GM19463 (cell line): ENCODE data around the gene ZZZ3.
A peak's percentile ranks its signal among the peaks of the same experiment; 100 is the strongest.
"Not testable (repeated sequence)": the region's sequence is repeated elsewhere in the genome, so short reads cannot be mapped to it uniquely, and the experiment has no call there.

Experiments used
- ATAC-seq: cut with Tn5 transposase; IDR thresholded peaks from one replicate; pipeline ENCODE4 v1.9.1; 2021; ENCODE audit warnings: mild to moderate bottlenecking, moderate library complexity; ENCODE audit not compliant: unreplicated experiment

Gene ZZZ3

DNA sequence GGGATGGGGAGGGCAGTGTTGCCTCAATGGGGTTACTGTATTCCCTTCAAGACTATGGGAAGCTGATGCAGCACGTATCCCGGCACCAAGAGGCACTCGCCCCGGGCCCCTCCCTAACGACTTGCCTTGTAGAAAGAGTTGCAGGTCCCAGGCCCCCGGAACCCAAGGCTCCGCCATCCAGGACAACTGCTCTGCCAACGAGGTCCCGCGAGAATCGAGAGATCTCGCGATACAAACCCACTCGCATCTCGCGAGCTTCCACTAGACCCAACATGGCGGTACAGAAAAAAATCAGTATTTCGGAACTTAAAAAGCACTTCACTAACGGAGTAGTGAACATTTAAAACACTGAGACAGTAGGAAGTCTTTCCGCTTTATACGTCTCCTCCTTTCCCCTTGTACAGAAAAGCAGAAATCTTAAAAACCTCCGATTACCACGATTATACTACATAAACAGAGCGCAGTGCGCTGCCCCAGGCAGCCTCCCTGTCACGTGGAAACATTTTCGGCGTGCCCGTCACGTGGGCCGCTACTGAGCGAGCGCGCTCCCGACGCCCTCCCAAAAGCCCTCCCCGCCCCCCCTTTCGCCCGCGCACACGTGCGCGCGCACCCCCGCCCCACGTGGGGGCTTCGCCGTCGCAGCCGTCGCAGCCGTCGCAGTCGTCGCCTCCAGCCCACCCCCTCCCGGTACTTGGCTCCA lies at the start of gene ZZZ3:
ZZZ3 (minus strand) TSS at position 199 of the 700 bp plus-strand sequence. CDS start 49,304 bp downstream, outside the sequence.
- ATAC-seq = peak; percentile 62

DNA sequence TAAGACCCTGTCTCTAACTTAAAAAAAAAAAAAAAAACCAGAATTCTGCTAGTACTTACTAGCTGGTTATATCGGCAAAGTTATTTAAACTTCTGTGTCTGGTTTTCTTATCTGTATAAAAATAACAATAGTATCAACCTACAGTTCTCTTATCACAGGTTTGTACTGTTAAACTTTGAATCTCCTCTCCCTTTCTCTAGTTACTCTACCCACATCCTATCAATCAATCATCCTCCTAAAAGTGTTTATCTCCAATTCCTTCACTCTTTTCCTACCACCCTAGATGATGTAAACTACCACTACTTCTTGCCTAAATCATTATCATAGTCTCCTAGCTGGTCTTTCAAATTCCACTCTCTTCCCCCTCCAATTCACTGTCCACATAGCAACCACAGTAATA lies 49.6 kb upstream of the ZZZ3 start:
- no peak for ATAC-seq

DNA sequence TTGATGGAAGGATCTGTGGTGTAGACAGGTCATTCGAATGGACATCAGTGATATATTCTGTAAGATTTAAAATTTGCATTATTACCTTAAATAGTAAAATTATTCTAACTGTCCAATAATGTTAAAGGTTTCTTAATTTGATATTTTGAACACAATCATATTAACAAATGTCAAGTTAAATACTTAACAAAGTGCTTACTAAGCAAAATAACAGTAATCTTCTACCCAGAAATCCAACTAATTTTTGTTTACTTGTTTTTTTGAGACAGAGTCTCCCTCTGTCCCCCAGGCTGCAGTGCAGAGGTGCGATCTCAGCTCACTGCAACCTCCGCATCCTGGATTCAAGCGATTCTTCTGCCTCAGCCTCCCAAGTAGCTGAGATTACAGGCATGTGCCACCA lies 43.2 kb upstream of the ZZZ3 start:
- no peak for ATAC-seq

DNA sequence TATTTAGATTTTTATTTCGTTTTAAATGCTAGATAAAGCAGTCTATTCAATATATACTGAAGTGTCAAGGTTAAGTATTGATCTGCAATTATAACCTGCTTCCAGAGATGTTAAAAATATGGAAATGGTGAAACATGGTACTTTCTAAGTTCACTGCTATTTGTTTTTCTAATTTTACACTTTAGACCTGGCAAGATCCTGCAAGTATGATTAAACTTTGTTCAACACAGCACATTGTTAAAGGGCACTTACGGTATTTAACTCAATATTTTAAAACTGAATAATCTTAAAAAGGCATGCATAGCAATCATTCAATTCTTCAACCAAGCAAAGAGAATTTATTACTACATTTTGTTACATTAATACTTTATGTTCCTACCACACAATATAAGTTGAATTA lies 35.7 kb upstream of the ZZZ3 start:
- ATAC-seq = no peak

DNA sequence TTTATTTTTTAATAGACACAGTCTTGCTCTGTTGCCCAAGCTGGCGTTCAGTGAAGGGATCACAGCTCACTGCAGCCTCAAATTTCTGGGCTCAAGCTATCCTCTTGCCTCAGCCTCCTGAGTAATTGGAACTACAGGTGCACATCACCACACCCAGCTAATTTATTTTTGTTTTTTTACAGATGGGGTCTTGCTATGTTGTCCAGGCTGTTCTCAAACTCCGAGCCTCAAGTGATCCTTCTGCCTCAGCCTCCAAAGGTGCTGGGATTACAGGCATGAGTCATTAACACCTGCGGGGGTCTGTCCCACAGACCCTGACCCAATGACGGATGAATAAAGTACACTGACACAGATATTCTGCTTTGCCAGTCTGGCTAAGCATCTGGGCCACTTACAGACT lies 33.6 kb upstream of the ZZZ3 start:
- no peak for ATAC-seq

DNA sequence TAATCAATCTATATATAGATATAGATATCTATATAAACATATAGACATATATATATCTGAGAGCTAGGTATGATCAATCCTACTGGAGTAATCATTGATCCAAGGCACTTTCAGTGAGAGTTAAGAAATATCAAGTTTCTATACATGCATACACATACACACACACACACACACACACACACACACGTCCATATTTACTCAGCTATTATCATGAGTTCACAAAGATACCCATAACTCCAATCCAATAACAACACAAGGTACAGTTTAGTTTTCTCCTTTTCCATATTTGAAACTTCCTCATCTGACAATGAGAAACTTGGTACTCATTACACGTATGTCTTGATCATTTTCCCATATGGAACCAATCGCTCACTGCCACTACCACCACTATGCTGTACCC lies 27.3 kb upstream of the ZZZ3 start:
- no peak for ATAC-seq

DNA sequence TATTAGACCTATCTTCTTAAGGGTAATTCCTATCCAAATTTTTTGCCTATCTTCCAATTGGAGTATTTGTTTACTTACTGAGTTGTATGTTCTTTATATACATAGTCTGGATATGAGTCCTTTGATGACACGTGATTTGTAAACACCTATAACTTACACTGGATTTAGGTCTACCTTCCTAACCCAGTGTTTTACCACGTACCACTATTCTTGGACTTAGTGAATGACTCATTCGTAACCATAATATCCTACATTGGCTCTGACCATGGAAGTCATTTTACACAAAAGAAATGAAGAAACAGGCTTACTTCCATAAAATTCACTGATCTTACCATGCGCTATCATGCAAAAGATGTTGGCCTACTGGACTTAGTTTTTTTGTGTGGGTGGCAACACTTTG lies 23.9 kb upstream of the ZZZ3 start:
- no peak for ATAC-seq

DNA sequence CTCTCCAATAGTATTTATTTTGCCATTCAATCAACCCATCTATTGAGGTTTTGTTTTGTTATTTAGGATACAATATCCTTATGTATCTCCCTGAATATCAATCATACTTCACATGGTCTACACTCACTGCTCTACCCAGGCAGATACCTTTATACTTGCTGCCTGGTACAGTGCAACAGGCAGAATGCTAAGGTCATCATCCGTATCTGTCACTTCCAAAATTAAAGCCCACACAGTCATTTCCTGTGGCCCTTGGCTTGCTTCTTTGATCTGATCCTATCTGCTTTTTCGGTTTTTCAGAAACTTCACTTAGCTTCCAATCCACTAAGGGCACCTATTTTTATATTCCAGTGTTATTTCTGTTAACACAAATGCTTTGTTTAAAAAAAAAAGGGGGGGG lies 22.3 kb upstream of the ZZZ3 start:
- no peak for ATAC-seq

DNA sequence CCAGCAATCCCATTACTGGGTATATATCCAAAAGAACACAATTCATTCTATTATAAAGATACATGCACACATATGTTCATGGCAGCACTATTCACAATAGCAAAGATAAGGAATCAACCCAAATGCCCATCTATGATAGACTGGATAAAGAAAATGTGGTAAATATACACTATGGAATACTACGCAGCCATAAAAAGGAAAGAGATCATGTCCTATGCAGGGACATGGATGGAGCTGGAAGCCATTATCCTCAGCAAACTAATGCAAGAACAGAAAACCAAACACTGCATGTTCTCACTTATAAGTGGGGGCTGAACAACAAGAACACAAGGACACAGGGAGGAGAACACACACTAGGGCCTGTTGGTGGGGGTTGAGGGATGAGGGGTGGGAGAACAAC lies 17.2 kb upstream of the ZZZ3 start:
- not testable (repeated sequence) for ATAC-seq

DNA sequence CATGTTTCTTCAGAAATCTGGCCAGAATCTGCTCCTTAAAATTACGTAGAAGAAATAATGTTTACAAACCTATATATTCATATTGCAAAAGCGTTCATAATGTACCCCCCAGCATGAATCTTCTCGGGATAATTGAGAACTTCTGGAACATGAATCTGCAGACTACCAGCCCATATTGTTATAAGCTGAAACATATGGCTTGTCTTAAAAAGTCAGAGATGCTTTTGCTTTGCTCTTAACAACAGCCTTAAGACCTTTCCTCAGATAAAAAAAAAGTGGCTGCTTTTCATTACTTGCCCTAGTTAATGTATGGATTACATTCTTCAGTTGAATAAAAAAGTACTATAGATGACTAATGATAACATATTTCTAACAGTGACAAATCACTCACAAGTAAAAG lies 15.0 kb upstream of the ZZZ3 start:
- ATAC-seq = no peak

DNA sequence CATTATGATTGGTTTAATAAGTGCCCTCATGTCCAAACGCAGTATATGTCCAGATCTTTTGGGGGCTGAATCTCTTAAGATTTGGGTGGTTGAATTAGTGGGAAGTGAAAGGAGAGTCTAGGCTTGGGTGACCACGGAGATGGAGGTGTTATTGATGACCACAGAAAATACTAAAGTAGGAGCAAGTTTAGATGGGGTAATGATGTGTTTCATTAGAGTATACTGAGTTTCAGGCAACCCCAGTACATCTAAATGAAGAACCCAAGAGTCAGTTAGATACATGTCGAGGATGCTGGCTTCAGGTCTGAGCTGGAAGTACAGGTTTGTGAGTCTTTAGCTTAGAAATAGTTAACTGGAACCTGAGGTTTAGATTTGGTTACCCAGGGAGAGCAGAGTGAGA lies 6.5 kb upstream of the ZZZ3 start:
- ATAC-seq = peak; percentile 56

DNA sequence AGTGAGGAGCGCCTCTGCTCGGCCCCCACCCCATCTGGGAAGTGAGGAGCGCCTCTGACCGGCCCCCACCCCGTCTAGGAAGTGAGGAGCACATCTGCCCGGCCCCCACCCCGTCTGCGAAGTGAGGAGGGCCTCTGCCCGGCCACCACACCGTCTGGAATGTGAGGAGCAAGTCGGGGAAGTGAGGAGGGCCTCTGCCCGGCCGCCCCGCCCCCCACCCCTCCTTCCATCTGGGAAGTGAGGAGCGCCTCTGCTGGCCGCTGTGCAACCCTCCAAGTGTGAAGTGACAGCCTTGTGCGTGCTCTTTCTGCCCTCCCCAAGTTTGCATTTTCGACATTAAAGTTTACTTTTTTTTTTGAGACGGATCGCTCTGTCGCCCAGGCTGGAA lies 5.1 kb upstream of the ZZZ3 start:
- ATAC-seq = no peak

DNA sequence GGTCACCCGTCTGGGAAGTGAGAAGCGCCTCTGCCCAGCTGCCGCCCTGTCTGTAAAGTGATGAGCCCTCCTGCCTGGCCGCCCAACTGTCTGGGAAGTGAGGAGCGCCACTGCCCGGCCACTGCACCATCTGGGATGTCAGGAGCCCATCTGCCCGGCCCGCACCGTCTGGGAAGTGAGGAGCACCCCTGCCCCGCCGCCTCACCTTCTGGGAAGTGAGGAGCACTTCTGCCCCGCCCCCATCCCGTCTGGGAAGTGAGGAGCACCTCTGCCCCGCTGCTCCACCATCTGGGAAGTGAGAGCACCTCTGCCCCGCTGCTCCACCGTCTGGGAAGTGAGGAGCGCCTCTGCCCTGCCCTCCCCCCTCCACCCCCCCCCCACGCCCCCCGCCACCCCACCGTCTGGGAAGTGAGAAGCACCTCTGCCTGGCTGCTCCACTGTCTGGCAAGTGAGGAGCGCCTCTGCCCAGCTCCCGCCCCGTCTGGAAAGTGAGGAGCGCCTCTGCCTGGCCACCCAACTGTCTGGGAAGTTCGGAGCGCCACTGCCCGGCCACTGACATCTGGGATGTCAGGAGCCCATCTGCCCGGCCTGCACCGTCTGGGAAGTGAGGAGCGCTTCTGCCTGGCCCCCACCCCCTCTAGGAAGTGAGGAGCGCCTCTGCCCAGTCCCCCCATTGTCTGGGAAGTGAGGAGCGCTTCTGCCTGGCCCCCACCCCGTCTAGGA lies 4.5 kb upstream of the ZZZ3 start:
- no peak for ATAC-seq

DNA sequence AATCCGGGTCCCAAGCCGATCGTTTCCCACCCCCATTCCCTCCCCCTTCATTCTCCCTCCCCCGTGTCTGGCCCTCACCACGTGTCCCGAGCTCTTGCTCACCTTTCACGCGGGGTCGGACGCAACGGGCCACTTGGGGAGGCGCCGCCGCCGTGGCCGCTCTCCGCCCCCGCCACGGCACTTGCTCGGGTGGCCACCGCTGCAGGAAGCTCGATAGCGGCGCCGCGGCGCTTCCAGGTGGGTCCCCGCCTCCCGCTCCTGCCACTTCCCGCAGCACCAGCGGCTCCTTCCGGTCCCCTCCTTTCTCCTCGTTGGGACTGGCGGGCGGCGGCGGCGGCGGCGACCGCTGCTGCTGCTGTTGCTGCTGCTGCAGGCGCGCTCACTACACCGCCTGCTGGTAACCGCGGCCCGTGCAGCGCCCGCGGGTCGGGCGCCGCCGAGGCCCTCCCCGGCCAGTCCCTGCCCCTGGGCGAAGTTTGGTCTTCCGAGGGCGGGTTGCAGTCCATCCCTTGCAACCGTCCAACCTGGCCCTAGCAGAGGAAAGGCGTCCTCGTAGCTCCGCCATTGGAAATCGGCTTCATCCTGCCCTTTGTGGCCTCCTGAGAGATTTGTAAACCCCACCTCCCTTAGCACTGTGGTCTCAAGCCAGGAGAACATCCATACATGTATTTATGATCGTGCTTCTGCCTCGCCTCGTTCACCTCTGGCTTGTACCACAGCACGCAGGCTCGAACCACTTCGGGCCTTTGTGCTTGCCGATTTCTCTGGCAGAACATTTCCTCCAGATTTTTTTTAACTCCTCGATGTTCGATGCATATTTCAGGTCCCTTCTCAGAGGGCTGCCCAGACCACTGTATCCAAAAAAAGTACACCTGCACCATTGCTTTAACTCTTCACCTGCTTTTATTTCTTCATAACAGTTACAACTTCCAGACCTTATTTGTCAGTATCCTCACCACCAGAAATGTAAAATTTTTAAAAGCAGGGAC lies 996 bp upstream of the ZZZ3 start:
- ATAC-seq = peak; percentile 67

DNA sequence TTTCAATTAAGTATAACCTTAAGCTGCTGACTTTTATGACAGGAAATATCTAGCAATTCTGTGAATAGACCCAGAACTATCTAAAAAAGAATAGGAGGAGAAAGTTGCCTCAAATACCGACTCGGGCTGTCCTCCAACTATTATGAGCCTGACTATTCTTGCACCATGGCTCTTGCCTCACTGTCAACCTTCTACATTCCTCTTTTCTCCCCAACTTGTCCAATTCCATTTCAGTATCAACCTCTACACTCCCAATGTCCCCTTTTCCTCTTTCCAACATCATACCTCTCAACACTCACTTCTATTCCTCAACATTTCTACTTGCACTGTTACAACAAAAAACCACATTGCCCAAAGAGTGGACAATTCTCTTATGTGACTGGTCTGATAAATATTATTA lies 2.3 kb downstream of the ZZZ3 start:
- no peak for ATAC-seq

DNA sequence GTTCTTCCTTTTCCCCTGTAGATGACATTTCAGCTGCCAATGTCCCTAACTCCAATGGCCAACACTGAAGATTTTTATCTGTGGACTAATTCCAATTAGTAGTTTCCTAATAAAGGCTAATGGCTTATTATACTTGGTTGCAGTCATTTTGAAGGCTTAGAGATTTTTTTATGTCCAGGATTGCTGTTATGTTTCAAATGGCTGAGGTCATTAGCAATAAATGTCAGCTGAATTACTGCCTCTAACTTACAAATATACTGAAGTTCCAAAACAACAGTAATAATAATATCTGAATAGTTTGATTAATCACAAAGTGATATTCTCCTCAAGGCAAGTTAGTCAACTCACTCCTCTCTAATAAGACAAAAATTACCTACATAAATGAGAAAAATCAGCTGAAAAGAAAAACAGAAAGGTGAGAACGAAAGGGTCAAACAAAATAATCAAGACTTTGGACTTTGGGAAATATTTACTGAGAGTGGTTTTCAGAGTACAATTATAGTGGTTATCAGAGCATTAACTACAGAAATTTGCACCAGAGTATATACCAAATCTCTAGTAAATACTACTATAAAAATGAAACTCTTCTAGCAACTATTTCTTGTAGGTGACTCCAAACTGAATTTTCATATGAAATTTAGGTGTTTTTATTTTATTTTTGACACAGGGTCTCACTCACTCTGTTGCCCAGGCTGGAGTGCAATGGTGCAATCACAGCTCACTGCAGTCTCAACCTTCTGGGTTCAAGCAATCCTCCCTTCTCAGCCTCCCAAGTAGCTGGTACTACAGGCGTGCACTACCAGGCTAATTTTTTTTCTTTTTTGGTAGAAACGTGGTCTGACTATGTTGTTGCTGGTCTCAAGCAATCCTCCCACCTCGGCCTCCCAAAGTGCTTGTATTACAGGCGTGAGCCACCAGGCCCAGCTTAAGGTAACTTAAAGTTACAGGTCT lies 3.5 kb downstream of the ZZZ3 start:
- ATAC-seq = no peak

DNA sequence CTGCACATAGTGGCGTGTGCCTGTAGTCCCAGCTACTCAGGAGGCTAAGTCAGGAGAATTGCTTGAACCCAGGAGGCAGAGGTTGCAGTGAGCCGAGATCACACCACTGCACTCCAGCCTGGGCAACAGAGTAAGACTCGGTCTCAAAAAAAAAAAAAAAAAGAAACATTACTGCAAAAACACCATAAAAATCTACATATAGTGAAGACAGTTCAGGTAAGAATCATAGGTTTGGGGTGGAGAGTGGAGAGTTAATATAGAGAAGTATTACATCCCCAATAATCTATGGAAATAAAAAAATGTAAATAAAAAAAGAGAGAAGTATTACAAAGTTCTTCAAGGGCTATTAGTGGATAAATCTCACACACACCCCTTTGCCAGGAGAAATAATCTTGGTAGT lies 7.7 kb downstream of the ZZZ3 start:
- not testable (repeated sequence) for ATAC-seq

DNA sequence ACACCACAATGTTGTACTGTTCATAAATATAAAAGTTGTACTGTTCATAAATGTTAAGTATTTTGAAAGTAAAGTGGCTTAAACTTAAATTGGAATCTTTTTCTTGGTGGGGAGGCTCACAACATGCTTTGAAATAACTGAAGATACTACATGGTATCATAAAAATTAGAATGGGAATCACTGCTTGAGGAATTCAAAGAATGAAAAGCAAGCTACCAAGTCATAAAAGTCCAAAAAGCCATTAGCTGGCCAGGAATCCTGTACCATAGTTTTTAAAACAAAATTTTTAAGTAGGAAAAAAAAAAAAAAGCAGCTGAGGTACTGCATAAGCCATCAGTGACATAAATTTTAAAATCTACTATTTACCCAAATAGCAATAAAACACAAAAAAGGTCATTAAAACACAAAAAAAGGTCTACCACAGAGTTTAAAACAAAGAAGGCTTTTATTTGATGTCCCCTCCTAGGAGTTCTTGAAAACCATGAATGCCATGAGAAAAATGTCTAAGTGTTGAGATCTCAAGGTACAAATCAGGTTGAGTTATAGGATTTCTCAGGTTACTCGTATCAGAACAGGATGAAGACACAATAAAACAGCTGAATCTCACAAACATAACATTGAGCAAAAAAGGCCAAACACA lies 8.6 kb downstream of the ZZZ3 start:
- no peak for ATAC-seq

DNA sequence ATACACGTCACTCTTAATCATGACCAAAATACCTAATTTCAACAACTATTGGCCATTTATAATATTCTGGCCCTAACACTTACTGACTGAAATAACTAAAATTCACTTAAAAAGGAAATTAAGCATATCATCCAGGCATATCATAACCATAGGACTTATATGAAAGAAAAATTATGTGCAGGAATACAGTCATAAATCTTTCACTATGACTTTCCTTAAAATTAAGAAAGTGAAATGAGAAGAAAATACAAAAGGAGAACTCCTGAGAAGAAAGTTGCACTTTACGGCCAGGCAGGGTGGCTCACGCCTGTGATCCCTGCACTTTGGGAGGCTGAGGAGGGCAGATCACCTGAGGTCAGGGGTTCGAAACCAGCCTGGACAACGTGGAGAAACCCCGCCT lies 9.4 kb downstream of the ZZZ3 start:
- ATAC-seq = no peak

DNA sequence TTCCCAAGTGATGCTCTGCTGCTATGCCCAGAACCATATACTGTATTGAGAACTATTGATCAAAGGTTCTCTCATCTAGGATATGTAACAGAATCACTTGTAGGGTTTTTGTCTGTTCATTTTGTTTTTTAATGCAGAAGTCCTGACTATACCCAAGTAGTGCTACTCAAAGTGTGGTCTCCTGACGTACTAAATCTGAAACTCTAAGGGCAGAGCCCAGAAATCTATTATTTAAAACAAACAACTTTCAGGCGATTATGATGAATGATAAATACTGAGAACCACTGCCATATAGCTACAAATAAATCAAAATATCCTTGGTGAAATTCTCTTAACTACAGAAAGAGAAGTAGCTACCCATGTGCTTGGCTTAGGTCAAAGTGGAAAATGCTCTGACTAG lies 10.1 kb downstream of the ZZZ3 start:
- ATAC-seq = peak; percentile 49
